H1 (cell line): Measurements from ENCODE around the gene URAD. TPM values are rescaled to one million over a fixed set of nuclear protein-coding genes. Genes with fewer than 3 reads are reported as not detected.

Experiments
- BRCA1 ChIP-seq: IDR thresholded peaks from 2 replicates; pipeline ENCODE4 v1.6.1; 2012; ENCODE audit warnings: low read depth, low read length, improper control_type of control experiment
- CREB1 ChIP-seq: IDR thresholded peaks from 2 replicates; pipeline ENCODE4 v1.6.1; 2012; ENCODE audit warnings: inconsistent platforms
- CTBP2 ChIP-seq: IDR thresholded peaks from 2 replicates; pipeline ENCODE4 v1.7.0; 2011; ENCODE audit warnings: borderline replicate concordance, mild to moderate bottlenecking, moderate library complexity, mixed read lengths, low read length; ENCODE audit not compliant: insufficient read depth, insufficient read length
- FOSL1 ChIP-seq: IDR thresholded peaks from 2 replicates; pipeline ENCODE4 v1.6.1; 2011; ENCODE audit warnings: mild to moderate bottlenecking, low read depth, low read length, moderate library complexity; ENCODE audit not compliant: insufficient read depth
- KDM4A ChIP-seq: IDR thresholded peaks from one replicate; pipeline ENCODE4 v1.7.1; 2012; ENCODE audit warnings: low read depth, mild to moderate bottlenecking, moderate library complexity, low read length, inconsistent platforms; ENCODE audit not compliant: severe bottlenecking
- POLR2A ChIP-seq, 2 experiments: IDR thresholded peaks; 1 replicate in 1 of 2; 2 replicates in 1 of 2; pipeline ENCODE4 v1.6.1; 2011; ENCODE audit warnings: low read depth in 2 of 2, low read length in 2 of 2, mild to moderate bottlenecking in 2 of 2; ENCODE audit errors: control extremely low read depth in 1 of 2
- POU5F1 ChIP-seq: IDR thresholded peaks from 2 replicates; pipeline ENCODE4 v1.6.1; 2011; ENCODE audit warnings: low read depth, mild to moderate bottlenecking, low read length, moderate library complexity
- RFX5 ChIP-seq: IDR thresholded peaks from 2 replicates; pipeline ENCODE4 v1.6.1; 2011; ENCODE audit warnings: low read depth, low read length, improper control_type of control experiment, borderline replicate concordance
- TCF12 ChIP-seq: IDR thresholded peaks from 2 replicates; pipeline ENCODE4 v1.6.1; 2011; ENCODE audit warnings: low read depth, mild to moderate bottlenecking, low read length
- polyA plus RNA-seq, 7 experiments: library from polyadenylated mRNA; depleted of rRNA in 3 of 7; stranded (reverse) in 5 of 7; unstranded in 2 of 7; fragments of >200 nt in 5 of 7; fragments of 200-250 nt in 2 of 7; gene quantifications; 1 replicate in 5 of 7; 2 replicates in 1 of 7; 4 replicates in 1 of 7; pipeline versions ENCODE4 v1.2.1 to v1.2.3, GENCODE V29; 2011 to 2013; ENCODE audit warnings: missing spikeins in 2 of 7, mixed read lengths in 2 of 7
- total RNA-seq: library from RNA; stranded (reverse); fragmentation: NEBNext Ultra II Directional; extraction: Animal tissue kit (Norgen Biotek cat#: 25700); gene quantifications from 2 replicates; pipeline ENCODE4 v1.2.1, GENCODE V29; 2021
- TF ChIP-seq, protein P1 (sequence below): IDR thresholded peaks from 2 replicates; pipeline ENCODE4 v1.6.1; 2012; ENCODE audit warnings: inconsistent platforms

Gene URAD
- total and polyA plus RNA-seq, 2 of the 8 experiments (the other 6 are each of a cell fraction or from before 2014, with no cell fraction given): not detected

GRCh38 chr13:27978301-27978968 is 10.1 kb downstream of the URAD start (continued):
- TF ChIP-seq BRCA1 (no peak), KDM4A (no peak), CTBP2 (peak; percentile 84), RFX5 (no peak), FOSL1 (no peak), POU5F1 (no peak), CREB1 (no peak), TCF12 (0 out of 2 replicates have a peak, but pooled peaks have one; percentile 18), POLR2A (IDR thresholded peaks at IDR 0.05; ENCODE audit: control extremely low read depth in 1 of 2, low read depth in 2 of 2, low read length in 2 of 2) (no peak)
- TF ChIP-seq, protein P1, sequence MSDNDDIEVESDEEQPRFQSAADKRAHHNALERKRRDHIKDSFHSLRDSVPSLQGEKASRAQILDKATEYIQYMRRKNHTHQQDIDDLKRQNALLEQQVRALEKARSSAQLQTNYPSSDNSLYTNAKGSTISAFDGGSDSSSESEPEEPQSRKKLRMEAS: no peak
